ENCODE measurements around the gene MAPKAP1.

MAPKAP1 gene

GRCh38 chr9:125663127-125663526, 43.9 kb downstream of the MAPKAP1 start:
- no peaks in the 10 kb centered on the region for H3K4me1 ChIP-seq (ENCODE audit: insufficient read depth, low read length, severe bottlenecking)
- H3K27ac ChIP-seq (ENCODE audit: low read depth, low read length, poor library complexity, severe bottlenecking), result no peak overlapping the region
- no peak overlapping the region for H2AFZ ChIP-seq (ENCODE audit: low read length)
- TF ChIP-seq EZH2 (IDR thresholded peaks at IDR 0.05; ENCODE audit: borderline replicate concordance, low read length), result no peak
- no peak for TF ChIP-seq CTCF (IDR thresholded peaks at IDR 0.05; ENCODE audit: low read length)
- H4K20me1 ChIP-seq (ENCODE audit: insufficient read depth, low read length), result no peaks in the 10 kb centered on the region
- H3K9ac ChIP-seq (ENCODE audit: low read length), result no peak overlapping the region
- H3K4me2 ChIP-seq (ENCODE audit: low read length), result no peak overlapping the region
- no peaks in the 10 kb centered on the region for H3K9me2 ChIP-seq (ENCODE audit: low read depth, low read length)
- no peak overlapping the region for H3K4me3 ChIP-seq (ENCODE audit: low read depth, low read length, poor library complexity, severe bottlenecking)
- no peaks in the 10 kb centered on the region for H3K9me3 ChIP-seq (ENCODE audit: low read length)
- no peaks in the 10 kb centered on the region for H3F3A ChIP-seq (ENCODE audit: insufficient read depth, low read length)
- H3K36me3 ChIP-seq (ENCODE audit: insufficient read depth, low read length), result peaks cover 9% of the 10 kb centered on the region
- no peaks in the 10 kb centered on the region for H3K79me2 ChIP-seq (ENCODE audit: insufficient read depth, low read length)
- no peaks in the 10 kb centered on the region for H3K27me3 ChIP-seq (ENCODE audit: insufficient read depth, low read length)

- Histone ChIP-seq H3K27ac (ENCODE audit: low read depth, low read length, poor library complexity, severe bottlenecking) (no peak overlapping the region), H3K9me3 (ENCODE audit: low read length) (no peaks in the 10 kb centered on the region), H3K9ac (ENCODE audit: low read length) (no peak overlapping the region), H4K20me1 (ENCODE audit: insufficient read depth, low read length) (no peaks in the 10 kb centered on the region), H3K79me2 (ENCODE audit: insufficient read depth, low read length) (no peaks in the 10 kb centered on the region), H3K4me2 (ENCODE audit: low read length) (no peak overlapping the region), H3K4me3 (ENCODE audit: low read depth, low read length, poor library complexity, severe bottlenecking) (no peak overlapping the region), H3K27me3 (ENCODE audit: insufficient read depth, low read length) (no peaks in the 10 kb centered on the region), H3K36me3 (ENCODE audit: insufficient read depth, low read length) (peaks cover 11% of the 10 kb centered on the region), H2AFZ (ENCODE audit: low read length) (no peak overlapping the region), H3K9me2 (ENCODE audit: low read depth, low read length) (no peaks in the 10 kb centered on the region), H3F3A (ENCODE audit: insufficient read depth, low read length) (no peaks in the 10 kb centered on the region), H3K4me1 (ENCODE audit: insufficient read depth, low read length, severe bottlenecking) (no peaks in the 10 kb centered on the region)
- TF ChIP-seq EZH2 (IDR thresholded peaks at IDR 0.05; ENCODE audit: borderline replicate concordance, low read length), result no peak
- no peak for TF ChIP-seq CTCF (IDR thresholded peaks at IDR 0.05; ENCODE audit: low read length)
Observed at GRCh38 chr9:125660557-125660956, 46.5 kb downstream of the MAPKAP1 start.

- Histone ChIP-seq H3K4me2 (ENCODE audit: low read length) (no peak overlapping the region), H3K4me3 (ENCODE audit: low read depth, low read length, poor library complexity, severe bottlenecking) (no peak overlapping the region), H4K20me1 (ENCODE audit: insufficient read depth, low read length) (no peaks in the 10 kb centered on the region), H3F3A (ENCODE audit: insufficient read depth, low read length) (no peaks in the 10 kb centered on the region), H3K4me1 (ENCODE audit: insufficient read depth, low read length, severe bottlenecking) (no peaks in the 10 kb centered on the region), H3K9me2 (ENCODE audit: low read depth, low read length) (no peaks in the 10 kb centered on the region), H3K36me3 (ENCODE audit: insufficient read depth, low read length) (peaks cover 11% of the 10 kb centered on the region), H2AFZ (ENCODE audit: low read length) (no peak overlapping the region), H3K9me3 (ENCODE audit: low read length) (no peaks in the 10 kb centered on the region), H3K27ac (ENCODE audit: low read depth, low read length, poor library complexity, severe bottlenecking) (no peak overlapping the region), H3K79me2 (ENCODE audit: insufficient read depth, low read length) (no peaks in the 10 kb centered on the region), H3K9ac (ENCODE audit: low read length) (no peak overlapping the region), H3K27me3 (ENCODE audit: insufficient read depth, low read length) (no peaks in the 10 kb centered on the region)
- TF ChIP-seq CTCF (IDR thresholded peaks at IDR 0.05; ENCODE audit: low read length), result no peak
- TF ChIP-seq EZH2 (IDR thresholded peaks at IDR 0.05; ENCODE audit: borderline replicate concordance, low read length), result no peak
Observed at GRCh38 chr9:125659954-125660353, 47.1 kb downstream of the MAPKAP1 start.
